ENCODE measurements around the gene ITPK1.

- TF ChIP-seq TAF1 (IDR thresholded peaks at IDR 0.05; ENCODE audit: low read depth), result no peak
- no peak for TF ChIP-seq TCF12 (IDR thresholded peaks at IDR 0.05; ENCODE audit: low read depth)
These were observed 41.6 kb downstream of the ITPK1 start for GRCh38 chr14:93073910-93074769.

All from Ishikawa (cell line).